Measurements from ENCODE around the gene ADCYAP1R1.

ADCYAP1R1 gene

GRCh38 chr7:31052841-31053601, 913 bp downstream of the ADCYAP1R1 start:
- TF ChIP-seq EZH2phosphoT487 (IDR thresholded peaks at IDR 0.05; ENCODE audit: borderline replicate concordance): no peak
- TF ChIP-seq CTCF (conservative IDR thresholded peaks at IDR 0.05; ENCODE audit: low read length): no peak
- H3K36me3 ChIP-seq (ENCODE audit: insufficient read depth, low read length): no peaks in the 10 kb centered on the region
- H3K4me2 ChIP-seq (ENCODE audit: low read depth, low read length, poor library complexity, severe bottlenecking): no peak overlapping the region
- no peaks in the 10 kb centered on the region for H3K4me1 ChIP-seq (ENCODE audit: insufficient read depth, low read length, poor library complexity, severe bottlenecking)
- no peaks in the 10 kb centered on the region for H3K79me2 ChIP-seq (ENCODE audit: insufficient read depth, low read length)
- H3K9ac ChIP-seq (ENCODE audit: low read depth, low read length, poor library complexity, severe bottlenecking): no peak overlapping the region
- H3K9me3 ChIP-seq (ENCODE audit: insufficient read depth, low read depth, low read length): no peaks in the 10 kb centered on the region
- H4K20me1 ChIP-seq (ENCODE audit: insufficient read depth, low read length, poor library complexity, severe bottlenecking): no peaks in the 10 kb centered on the region
- no peak overlapping the region for H2AFZ ChIP-seq (ENCODE audit: low read length)
- H3K9me2 ChIP-seq (replicated peaks; ENCODE audit: low read depth, low read length): no peaks in the 10 kb centered on the region
- H3K4me3 ChIP-seq (ENCODE audit: low read length, poor library complexity, severe bottlenecking): no peak overlapping the region
- H3K27me3 ChIP-seq (ENCODE audit: insufficient read depth, low read length, poor library complexity, severe bottlenecking): no peaks in the 10 kb centered on the region
- no peaks in the 10 kb centered on the region for H3F3A ChIP-seq (ENCODE audit: low read depth)

DNA sequence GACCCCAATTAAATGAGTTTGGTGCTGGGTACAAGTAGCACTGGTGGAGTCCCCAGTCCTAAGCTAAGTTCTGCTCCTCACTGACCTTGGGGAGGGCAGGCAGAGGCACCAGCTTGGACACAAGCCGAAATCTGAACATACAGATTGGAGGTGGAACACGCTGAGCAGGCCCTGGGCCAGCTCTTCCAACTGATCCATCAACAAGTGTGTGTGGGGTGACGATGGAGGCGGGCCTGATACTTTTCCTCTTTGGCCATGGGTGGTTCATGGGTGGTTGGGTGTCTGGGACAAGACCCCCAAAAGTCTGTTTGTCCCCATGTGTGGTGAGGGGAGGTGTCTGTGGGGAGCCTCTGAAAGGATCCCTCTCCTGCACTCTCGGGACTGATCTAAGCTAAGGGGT, 1.9 kb downstream of the ADCYAP1R1 start:
- no peak for TF ChIP-seq CTCF (conservative IDR thresholded peaks at IDR 0.05; ENCODE audit: low read length)
- no peak for TF ChIP-seq EZH2phosphoT487 (IDR thresholded peaks at IDR 0.05; ENCODE audit: borderline replicate concordance)
- no peak overlapping the region for H3K9ac ChIP-seq (ENCODE audit: low read depth, low read length, poor library complexity, severe bottlenecking)
- no peaks in the 10 kb centered on the region for H3K9me2 ChIP-seq (replicated peaks; ENCODE audit: low read depth, low read length)
- H3K4me2 ChIP-seq (ENCODE audit: low read depth, low read length, poor library complexity, severe bottlenecking): no peak overlapping the region
- no peaks in the 10 kb centered on the region for H3K27me3 ChIP-seq (ENCODE audit: insufficient read depth, low read length, poor library complexity, severe bottlenecking)
- H3K4me3 ChIP-seq (ENCODE audit: low read length, poor library complexity, severe bottlenecking): no peak overlapping the region
- H3K9me3 ChIP-seq (ENCODE audit: insufficient read depth, low read depth, low read length): no peaks in the 10 kb centered on the region
- no peaks in the 10 kb centered on the region for H3F3A ChIP-seq (ENCODE audit: low read depth)
- H3K4me1 ChIP-seq (ENCODE audit: insufficient read depth, low read length, poor library complexity, severe bottlenecking): no peaks in the 10 kb centered on the region
- no peaks in the 10 kb centered on the region for H4K20me1 ChIP-seq (ENCODE audit: insufficient read depth, low read length, poor library complexity, severe bottlenecking)
- no peaks in the 10 kb centered on the region for H3K36me3 ChIP-seq (ENCODE audit: insufficient read depth, low read length)
- no peaks in the 10 kb centered on the region for H3K79me2 ChIP-seq (ENCODE audit: insufficient read depth, low read length)
- H2AFZ ChIP-seq (ENCODE audit: low read length): no peak overlapping the region

- Histone ChIP-seq H4K20me1 (ENCODE audit: insufficient read depth, low read length, poor library complexity, severe bottlenecking) (no peaks in the 10 kb centered on the region), H3F3A (ENCODE audit: low read depth) (no peaks in the 10 kb centered on the region), H3K9me2 (replicated peaks; ENCODE audit: low read depth, low read length) (no peaks in the 10 kb centered on the region), H3K27me3 (ENCODE audit: insufficient read depth, low read length, poor library complexity, severe bottlenecking) (no peaks in the 10 kb centered on the region), H3K36me3 (ENCODE audit: insufficient read depth, low read length) (no peaks in the 10 kb centered on the region), H3K79me2 (ENCODE audit: insufficient read depth, low read length) (no peaks in the 10 kb centered on the region), H3K4me3 (ENCODE audit: low read length, poor library complexity, severe bottlenecking) (no peak overlapping the region), H2AFZ (ENCODE audit: low read length) (no peak overlapping the region), H3K4me1 (ENCODE audit: insufficient read depth, low read length, poor library complexity, severe bottlenecking) (no peaks in the 10 kb centered on the region), H3K9me3 (ENCODE audit: insufficient read depth, low read depth, low read length) (no peaks in the 10 kb centered on the region), H3K4me2 (ENCODE audit: low read depth, low read length, poor library complexity, severe bottlenecking) (no peak overlapping the region), H3K9ac (ENCODE audit: low read depth, low read length, poor library complexity, severe bottlenecking) (no peak overlapping the region)
- no peak for TF ChIP-seq EZH2phosphoT487 (IDR thresholded peaks at IDR 0.05; ENCODE audit: borderline replicate concordance)
- TF ChIP-seq CTCF (conservative IDR thresholded peaks at IDR 0.05; ENCODE audit: low read length): no peak
Observed at GRCh38 chr7:31054608-31055278, 2.6 kb downstream of the ADCYAP1R1 start.
